Measurements from ENCODE around the gene KCNMA1.
"Not testable (repeated sequence)": the region's sequence is repeated elsewhere in the genome, so short reads cannot be mapped to it uniquely, and the experiment has no call there.

KCNMA1 gene

GRCh38 chr10:77637532-77638320 lies at the start of gene KCNMA1:
Gene KCNMA1 (minus strand): TSS chr10:77637808.
- DNase-seq (ENCODE audit: low read depth): no peak

- no peak for DNase-seq (ENCODE audit: low read depth)
These were observed 49.2 kb upstream of the KCNMA1 start for GRCh38 chr10:77686650-77687417.

DNA sequence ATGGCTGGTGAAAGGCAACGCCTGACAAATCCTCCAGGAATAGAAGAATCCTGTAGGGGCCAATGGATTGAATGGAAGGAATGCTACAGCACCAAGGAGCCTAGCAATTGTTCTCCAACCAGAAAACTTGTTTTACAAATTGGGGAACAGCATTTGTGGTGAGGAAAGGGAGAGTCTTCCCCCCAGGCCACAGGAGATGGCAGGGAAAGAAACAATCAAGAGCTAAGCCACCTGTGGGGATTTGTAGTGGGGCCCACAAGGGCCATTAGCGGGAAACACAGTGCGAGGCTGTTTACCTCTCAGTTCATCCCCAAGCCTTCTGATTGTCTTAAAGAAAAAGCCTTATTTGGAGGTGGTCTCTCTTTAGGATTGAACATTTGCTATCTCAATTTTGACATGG lies 48.5 kb upstream of the KCNMA1 start:
- no peak for DNase-seq (ENCODE audit: low read depth)

DNA sequence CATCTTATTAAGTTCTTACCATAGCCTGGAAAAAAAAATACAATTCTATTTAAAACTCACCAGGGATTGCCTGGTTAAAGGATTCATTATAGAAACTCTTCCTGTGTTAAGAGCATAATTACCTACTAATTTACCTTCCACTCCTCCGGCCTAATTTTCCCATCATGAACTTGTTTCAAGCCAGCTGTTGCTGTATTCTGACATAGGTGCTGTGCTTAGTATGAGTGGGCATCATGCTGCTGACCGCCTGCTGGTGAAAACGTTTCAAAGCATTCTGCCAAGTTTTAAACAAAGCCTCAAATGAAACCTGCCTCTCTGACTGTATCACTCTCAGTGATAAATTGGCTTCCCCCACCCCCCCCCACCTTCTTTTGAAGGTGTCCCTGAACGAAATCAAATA lies 47.8 kb upstream of the KCNMA1 start:
- DNase-seq (ENCODE audit: low read depth): no peak

DNA sequence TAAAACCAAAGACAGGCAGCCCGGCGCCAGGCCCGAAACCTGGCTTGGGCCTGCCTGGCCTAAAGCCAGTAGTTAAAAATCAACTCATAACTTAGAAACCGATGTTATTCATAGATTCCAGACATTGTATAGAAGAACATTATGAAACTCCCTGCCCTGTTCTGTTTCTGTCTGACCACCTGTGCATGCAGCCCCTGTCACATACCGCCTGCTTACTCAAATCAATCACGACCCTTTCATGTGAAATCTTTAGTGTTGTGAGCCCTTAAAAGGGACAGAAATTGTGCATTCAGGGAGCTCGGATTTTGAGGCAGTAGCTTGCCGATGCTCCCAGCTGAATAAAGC lies 45.5 kb upstream of the KCNMA1 start:
- not testable (repeated sequence) for DNase-seq (ENCODE audit: low read depth)

DNA sequence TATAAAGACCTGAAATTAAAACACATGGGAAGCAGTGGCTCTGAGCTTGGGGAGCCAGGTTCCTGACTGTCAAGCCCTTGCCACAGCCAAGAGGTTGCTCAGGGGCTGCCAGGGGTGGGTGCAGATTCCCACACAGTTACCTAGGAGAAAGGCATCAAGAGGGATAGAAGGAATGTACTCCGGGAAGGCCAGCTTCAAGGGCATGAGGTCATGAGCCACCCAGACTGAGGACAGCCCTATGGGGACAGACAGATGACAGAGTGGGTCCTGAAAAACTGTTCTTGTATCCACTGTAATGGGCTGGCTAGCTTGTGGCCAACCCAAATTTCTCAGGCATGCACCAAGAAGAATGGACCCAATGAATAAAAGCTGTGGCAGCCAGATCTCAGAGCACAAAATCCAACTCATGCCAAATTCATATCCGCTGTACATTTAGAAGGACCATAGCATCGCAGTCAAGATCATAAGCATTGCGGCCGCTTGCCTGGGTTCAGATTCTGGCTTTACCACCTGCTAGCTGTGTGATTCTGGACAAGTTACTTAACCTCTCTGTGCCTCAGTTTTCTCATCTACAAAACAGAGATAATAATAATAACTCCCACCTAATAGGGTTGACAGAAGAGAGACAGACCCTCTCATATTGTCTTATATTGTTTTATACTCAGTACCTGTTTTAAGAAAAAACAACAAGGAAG lies 44.9 kb upstream of the KCNMA1 start:
- DNase-seq (ENCODE audit: low read depth): no peak

GRCh38 chr10:77681839-77682238 lies 44.2 kb upstream of the KCNMA1 start:
- no peak for DNase-seq (ENCODE audit: low read depth)

DNA sequence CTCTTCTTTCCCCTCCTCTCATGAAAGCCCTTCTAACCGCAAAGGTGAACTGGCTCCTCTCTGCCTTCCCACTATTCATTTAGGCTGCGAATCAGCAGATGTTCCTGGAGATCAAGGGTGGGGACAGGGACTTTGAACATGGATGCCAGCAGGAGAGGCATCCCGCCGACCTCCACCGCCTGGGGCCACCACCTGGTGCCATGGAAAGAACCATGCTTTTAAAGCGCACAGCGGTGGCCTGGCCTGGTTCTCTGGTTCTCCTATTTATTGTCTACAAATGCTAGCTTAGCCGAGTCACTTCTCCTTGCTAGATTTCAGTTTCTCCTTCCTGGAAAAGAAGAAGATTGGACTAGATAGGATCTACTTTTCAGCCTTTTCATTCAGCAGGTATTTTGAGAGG lies 43.2 kb upstream of the KCNMA1 start:
- DNase-seq (ENCODE audit: low read depth): no peak

GRCh38 chr10:77680065-77680464 lies 42.5 kb upstream of the KCNMA1 start:
- no peak for DNase-seq (ENCODE audit: low read depth)

- DNase-seq (ENCODE audit: low read depth): no peak
These were observed 41.6 kb upstream of the KCNMA1 start for GRCh38 chr10:77679217-77679616.

GRCh38 chr10:77678146-77678545 lies 40.5 kb upstream of the KCNMA1 start:
- DNase-seq (ENCODE audit: low read depth): no peak

DNA sequence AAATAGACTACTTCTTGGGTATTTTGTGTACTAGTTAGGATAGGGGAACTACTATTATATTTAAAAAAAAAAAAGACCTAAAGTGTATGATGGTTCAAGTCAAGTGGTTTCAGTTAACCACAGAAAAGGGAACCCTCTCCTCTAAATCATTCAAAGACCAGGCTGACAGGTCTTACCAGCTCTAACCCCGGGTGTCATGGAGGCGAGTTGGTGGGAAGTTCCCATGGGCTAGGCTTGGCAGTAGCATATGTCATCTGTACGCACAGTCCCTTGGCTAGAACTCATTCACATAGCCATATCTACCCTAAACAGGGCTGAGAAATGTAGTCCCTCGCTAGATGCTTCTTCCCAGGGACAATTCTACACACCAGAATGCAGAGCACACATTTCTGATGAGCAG lies 37.7 kb upstream of the KCNMA1 start:
- no peak for DNase-seq (ENCODE audit: low read depth)

- no peak for DNase-seq (ENCODE audit: low read depth)
These were observed 36.0 kb upstream of the KCNMA1 start for GRCh38 chr10:77673515-77674140.

DNA sequence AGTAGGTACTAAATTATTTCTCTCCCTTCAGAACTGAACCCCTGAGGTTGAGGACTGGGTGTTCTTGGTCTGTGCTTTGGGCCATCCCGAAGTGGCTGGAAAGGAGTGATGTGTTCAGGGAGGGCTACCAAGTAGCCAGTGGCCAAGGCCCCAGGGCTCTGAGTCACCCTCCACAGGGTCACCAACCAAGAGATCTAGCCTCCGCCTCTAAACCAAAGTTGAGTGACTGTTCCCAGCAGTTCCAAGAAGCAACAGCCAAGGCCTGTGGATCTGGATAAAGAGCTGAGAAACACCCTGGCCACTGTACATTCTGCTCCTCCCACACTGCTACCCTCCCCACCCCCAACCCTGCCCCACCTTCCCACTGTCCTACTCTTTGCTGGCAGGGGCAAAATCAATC lies 35.5 kb upstream of the KCNMA1 start:
- no peak for DNase-seq (ENCODE audit: low read depth)

DNA sequence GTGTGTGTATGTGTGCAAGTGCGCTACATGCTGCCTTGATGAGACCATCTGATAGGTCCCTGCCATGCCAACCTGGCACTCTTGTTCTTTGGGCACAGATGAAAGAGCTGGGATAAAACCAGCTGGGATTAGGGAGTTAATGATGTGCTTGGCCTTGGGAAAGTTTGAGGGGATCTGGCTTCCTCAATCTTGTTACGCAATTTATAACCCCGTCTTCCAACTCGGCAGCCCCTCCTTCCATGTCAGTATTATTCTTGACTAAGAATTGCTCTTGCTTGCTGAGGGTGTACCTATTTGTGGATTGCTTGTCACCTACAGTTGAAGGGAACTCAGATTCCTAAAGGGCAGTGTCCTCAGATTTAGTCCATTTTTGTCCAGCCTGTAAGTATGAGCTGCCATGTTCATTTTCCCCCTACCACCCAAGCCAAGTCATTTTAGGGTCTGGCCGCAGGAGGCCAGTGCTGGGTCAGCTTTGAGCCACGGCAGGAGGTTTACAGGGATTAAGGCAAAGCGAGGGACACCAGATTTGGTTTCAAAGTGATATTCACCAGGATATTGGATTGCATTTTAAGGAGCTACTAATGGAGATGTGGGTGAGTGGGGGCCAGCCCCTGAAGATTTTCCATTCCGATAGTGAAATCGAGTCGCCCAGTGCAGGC lies 34.1 kb upstream of the KCNMA1 start:
- DNase-seq (ENCODE audit: low read depth): no peak

DNA sequence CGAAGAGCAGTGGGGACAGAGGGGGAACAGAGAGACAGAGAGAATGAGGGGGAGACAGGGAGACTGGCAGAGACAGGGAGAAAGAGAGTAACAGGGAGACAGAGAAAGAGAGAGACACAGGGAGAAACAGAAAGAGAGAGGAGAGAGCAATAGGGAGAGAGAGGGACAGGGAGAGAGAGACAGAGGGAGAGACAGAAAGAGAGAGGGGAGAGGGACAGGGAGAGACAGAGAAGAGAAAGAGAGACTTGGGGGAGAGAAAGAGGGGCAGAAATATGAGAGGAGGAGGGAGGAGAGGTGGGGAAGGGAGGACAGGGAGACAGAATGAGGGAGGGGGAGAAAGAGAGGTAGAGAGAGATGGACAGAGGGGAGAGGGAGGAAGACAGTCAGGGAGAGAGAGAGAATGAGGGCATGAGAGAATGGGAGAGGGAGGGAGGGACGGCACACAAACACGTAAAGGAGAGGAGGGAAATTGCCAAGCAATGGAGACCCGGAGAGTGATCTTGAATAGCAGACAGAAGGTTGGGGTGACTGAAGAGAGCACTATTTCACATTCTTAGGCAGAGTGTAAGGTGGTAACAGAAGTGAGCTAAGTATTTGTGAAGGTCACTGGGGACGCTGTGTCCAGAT lies 33.3 kb upstream of the KCNMA1 start:
- DNase-seq (ENCODE audit: low read depth): no peak

DNA sequence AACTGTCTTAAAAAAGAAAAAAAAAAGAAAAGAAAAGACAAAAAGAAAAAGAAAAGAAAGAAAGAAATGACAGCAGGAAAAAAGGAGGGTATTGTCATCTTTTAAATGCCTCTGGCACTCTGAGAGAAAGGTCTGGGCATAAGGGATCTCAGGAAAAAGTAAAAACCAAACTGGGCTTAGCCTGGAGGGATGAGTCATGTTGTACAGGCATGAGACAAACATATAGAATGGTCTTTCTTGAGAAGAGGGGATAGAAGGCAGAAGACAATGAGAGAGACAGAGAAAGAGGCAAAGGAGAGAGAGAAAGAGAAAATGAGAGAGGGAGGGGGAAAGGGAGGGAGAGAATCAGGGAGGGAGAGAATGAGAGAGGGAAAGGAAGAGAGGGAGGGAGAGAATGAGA lies 32.3 kb upstream of the KCNMA1 start:
- DNase-seq (ENCODE audit: low read depth): no peak

DNA sequence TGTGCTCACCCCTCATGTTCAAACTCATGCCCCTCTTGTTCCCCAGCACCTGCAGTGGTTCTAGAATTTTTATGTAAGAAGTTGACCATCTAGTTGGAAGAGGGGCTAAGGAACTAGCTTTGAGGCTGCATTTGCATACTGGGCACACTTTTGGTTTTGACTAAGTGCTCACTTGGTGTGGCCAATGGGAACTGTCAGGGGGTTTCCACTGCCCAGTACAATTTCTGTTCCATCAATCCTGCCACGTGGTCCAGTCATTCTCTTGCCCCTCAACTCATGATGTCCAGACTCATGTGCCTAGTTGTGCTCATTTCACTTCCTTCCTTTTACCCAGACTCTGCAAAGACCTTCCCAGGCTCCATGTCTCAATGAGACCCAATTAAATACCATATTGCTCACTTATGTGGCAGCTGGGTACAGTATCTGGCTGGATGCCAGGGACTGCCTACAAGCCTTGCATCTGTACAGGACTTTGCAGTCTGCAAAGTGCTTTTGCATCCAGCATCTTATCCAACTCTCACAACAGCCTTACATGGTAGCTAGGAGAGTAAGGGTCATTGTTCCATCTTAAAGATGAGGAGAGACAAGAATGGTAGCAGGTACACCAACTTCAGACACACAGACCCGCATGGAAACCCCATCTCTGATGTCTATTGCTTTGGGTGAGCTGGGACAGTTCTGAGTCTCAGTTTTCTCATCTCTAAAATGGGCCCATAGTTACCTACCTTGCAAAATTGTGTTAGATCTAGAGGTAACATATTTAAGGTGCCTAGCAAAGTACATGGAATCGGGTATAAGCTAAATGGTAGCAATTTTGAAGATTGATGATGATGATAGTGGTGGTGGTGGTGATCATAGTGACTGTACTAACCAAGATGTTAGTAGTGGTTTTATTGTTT lies 30.1 kb upstream of the KCNMA1 start:
- no peak for DNase-seq (ENCODE audit: low read depth)

DNA sequence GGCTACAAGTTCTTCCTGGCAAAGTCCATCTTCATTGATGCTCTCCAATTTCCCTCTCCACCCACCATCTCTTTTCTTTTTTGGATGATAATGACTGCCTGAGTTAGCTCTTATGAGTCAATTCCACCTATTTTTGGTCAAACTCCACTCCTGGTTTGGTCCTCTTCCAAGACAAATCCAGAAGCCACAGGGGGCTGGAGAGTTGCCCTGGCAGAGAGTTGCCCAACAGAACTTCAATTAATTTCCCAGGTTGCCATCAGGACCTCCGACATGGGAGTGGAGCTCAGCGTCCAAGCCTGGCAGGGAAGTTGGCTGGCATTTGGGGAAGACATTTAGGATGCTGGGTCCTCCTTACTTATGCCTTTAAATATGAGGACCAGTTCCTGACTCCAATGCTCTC lies 29.2 kb upstream of the KCNMA1 start:
- DNase-seq (ENCODE audit: low read depth): no peak

DNA sequence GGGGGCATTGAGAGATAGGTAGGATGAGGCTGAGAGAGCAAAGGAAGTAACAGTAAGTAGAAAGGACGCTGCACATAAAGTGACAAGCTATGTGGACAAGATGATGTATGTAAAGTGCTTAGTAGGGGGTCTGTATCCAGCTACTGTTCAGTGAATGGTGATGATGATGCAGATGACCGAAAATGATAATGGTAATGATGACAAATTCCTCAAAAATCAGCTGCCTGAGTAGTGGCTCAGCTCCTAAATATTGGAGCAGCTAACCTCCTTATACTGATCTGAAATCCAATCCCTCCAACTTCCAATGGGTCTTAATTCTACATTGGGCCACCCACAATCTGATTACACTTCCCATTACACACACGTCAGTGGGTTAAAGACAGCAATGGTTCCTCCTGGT lies 27.1 kb upstream of the KCNMA1 start:
- no peak for DNase-seq (ENCODE audit: low read depth)

DNA sequence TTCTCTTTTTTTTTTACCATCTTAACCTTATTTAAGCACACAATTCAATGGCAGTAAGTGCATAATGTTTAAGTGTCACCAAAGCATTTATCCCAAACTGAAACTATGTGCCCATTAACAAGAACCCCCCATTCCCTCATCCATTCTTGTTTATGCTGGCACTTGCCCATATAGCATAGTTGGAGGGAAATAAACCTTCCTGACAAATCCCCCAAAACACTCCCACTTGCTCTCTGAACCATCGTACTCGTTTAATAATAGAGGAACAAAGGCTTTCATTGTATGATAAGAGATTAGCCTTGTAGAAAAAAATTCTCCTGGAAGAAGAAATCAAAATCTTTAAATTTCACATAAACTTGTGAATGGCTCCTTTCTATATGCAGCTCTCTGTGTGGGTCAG lies 26.4 kb upstream of the KCNMA1 start:
- no peak for DNase-seq (ENCODE audit: low read depth)
